Activated naive CD4-positive, alpha-beta T cell treated with anti-CD3 and anti-CD28 coated beads, Interleukin-2, amount 10 ng/mL, durations not matched to agents 7 days and 5 days (primary cell): ENCODE measurements around the gene CATSPER1.
"Not testable (repeated sequence)": the region's sequence is repeated elsewhere in the genome, so short reads cannot be mapped to it uniquely, and the experiment has no call there.

Source experiments
- CTCF ChIA-PET: fragments of 350-600 bp; sonication (Branson Sonifier 250); formaldehyde crosslinking; loops from one replicate; lab custom pipeline; 2021; ENCODE audit warnings: antibody characterized with exemption; lab: Charles Lee
- DNase-seq: peaks from one replicate; pipeline ENCODE4 v3.0.0-alpha.2; 2020
- H3K27ac Mint-ChIP-seq: one replicate; pipeline ENCODE4 v1.8.0; 2021; ENCODE audit warnings: mild to moderate bottlenecking, moderate library complexity, mixed read lengths
- H3K27me3 Mint-ChIP-seq: one replicate; pipeline ENCODE4 v1.8.0; 2021; ENCODE audit warnings: mild to moderate bottlenecking, mixed read lengths
- H3K36me3 Mint-ChIP-seq: one replicate; pipeline ENCODE4 v1.8.0; 2021; ENCODE audit warnings: mixed read lengths
- H3K4me1 Mint-ChIP-seq: one replicate; pipeline ENCODE4 v1.8.0; 2021; ENCODE audit warnings: mixed read lengths
- H3K4me3 Mint-ChIP-seq: one replicate; pipeline ENCODE4 v1.8.0; 2021; ENCODE audit warnings: mild to moderate bottlenecking, moderate library complexity, mixed read lengths
- H3K9me3 Mint-ChIP-seq: one replicate; pipeline ENCODE4 v1.8.0; 2021; ENCODE audit warnings: mixed read lengths

Gene CATSPER1

GRCh38 chr11:66047541-66048365 lies 21.5 kb upstream of the CATSPER1 start:
- H3K36me3 Mint-ChIP-seq, result peaks cover 5% of the 10 kb centered on the region
- H3K27ac Mint-ChIP-seq, result no peak overlapping the region
- H3K27me3 Mint-ChIP-seq, result peaks cover 55% of the 10 kb centered on the region
- CTCF ChIA-PET, result interaction anchor here (0.5 to 1.9 kb wide), 4 partner anchors 14 to 146 kb away, joined by 3 to 4 read pairs (median 4); no protein-coding TSS in a partner anchor
- peaks cover 42% of the 10 kb centered on the region for H3K4me1 Mint-ChIP-seq
- no peaks in the 10 kb centered on the region for H3K9me3 Mint-ChIP-seq
- H3K4me3 Mint-ChIP-seq, result no peak overlapping the region
- DNase-seq, result no peak

DNA sequence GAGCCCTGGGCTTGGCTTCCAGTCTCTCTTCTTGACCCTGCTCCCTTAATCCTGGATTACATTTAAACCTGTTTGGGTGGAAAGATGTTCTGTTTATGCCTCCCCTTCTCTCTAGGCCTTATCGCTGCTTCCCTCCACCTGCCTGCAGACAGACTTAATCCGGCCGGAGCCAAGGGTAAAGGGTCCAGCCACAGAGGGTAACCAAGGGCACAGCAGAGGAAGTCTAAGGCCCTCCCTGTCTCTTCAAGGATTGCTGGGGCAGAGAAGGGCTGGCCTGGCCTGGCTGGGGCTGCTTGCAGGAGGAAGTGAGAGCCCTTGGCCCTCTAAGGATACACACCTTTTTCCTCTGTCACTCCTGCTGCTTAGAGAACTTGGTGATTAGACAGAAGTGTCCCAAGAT lies 20.6 kb upstream of the CATSPER1 start:
- H3K36me3 Mint-ChIP-seq, result no peaks in the 10 kb centered on the region
- no peak overlapping the region for H3K4me3 Mint-ChIP-seq
- CTCF ChIA-PET, result interaction anchor here (1.1 to 3.8 kb wide), 4 partner anchors 11 to 88 kb away, joined by 4 to 28 read pairs (median 4); no protein-coding TSS in a partner anchor
- no peaks in the 10 kb centered on the region for H3K9me3 Mint-ChIP-seq
- H3K27me3 Mint-ChIP-seq, result peaks cover 59% of the 10 kb centered on the region
- peaks cover 36% of the 10 kb centered on the region for H3K4me1 Mint-ChIP-seq
- no peak for DNase-seq
- H3K27ac Mint-ChIP-seq, result no peak overlapping the region

DNA sequence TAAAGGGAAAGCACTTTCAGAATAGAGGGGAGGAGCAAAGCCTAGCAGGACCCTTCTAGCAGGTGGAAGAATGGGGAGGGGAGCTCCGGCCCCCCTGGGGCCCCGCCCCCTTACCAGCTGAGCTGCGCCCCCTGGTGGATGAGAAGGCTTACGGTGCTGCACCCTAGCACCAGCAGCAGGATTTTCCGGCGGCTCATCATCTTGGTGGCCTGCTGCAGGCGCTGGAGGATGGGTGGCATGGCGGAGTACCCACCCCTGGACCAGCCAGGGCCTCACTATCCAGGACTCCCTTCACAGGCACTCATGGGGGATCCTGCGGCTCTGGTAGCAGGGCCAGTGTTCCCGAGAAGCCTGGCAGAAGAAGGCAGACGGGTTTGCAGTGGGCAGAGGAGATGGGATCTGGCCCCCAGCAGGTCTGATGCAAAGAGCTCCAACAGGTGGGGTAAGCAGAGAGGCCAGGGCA lies 18.9 kb upstream of the CATSPER1 start:
- Mint-ChIP-seq H3K27ac (peak overlapping the region; percentile 30), H3K27me3 (peaks cover 70% of the 10 kb centered on the region), H3K36me3 (no peaks in the 10 kb centered on the region), H3K9me3 (no peaks in the 10 kb centered on the region), H3K4me3 (no peak overlapping the region), H3K4me1 (peaks cover 25% of the 10 kb centered on the region)
- CTCF ChIA-PET, result interaction anchor here (0.6 to 4.0 kb wide), 38 partner anchors 8 to 341 kb away, joined by 3 to 32 read pairs (median 4); partner anchors contain the start of genes BANF1, CATSPER1, CCDC85B and KAT5
- peak; percentile 89 for DNase-seq

DNA sequence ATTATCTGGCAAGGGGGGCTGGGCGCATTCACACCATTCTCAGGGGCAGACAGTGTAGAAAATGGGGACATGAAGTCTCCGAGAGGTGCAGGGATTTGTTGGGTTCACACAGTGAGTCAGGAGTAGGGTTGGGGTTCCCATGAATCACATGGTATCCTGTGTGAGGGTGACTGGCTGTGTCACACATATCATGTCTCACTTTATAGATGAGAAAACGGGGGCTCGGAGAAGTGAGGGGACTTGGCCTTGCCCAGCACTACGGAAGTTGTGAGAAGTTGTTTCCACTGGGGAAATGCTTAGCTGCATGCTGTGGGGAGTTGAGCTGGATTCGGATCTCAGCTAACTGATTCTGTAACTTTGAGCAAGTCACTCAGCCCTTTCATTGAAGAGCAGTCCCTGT lies 18.5 kb upstream of the CATSPER1 start:
- H3K27ac Mint-ChIP-seq, result peak overlapping the region; percentile 30

DNA sequence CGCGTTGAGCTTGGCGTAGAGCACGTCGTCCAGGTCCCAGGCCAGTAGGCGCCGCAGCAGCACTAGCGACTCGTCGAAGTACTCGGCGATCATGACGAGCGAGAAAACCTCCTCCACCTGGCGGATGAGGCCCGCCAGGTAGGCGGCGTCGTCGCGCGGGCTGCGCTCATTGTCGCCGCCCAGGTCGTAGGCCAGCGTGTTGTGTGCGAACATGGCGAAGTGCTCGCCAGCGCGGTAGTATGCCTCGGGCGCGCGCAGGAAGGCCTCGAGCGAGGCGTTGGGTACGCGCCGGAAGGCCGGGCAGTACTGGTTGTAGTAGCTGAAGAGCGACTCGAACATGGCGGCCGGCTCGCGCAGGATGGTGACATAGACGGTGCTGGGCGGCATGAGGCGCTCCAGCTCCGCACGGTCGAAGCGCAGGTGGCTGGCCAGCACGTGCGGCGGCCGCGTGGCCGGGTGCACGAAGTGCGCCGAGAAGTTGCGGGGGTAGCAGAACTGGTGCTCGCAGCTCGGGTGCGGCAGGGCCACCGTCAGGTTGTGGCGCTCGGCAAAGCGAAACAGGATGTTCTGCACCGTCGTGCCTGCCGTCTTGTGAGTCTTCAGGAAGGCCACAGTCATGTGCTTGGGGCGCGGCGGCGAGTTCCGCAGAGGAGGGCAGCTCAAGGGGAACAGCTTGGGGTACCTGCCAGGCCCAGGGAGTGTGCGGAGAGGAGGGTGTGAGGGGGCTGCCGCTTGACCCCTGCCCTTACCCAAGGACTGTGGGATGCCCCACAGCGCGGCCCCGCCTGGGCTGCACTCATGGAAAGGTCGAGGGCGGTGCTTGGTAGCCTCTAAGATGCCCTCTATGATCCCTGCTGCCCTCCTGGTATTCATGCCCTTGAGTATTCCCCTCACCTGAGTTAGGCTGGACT lies 17.0 kb upstream of the CATSPER1 start:
- Mint-ChIP-seq H3K27me3 (peaks cover 74% of the 10 kb centered on the region), H3K9me3 (no peaks in the 10 kb centered on the region), H3K4me1 (peaks cover 11% of the 10 kb centered on the region), H3K4me3 (no peak overlapping the region), H3K36me3 (no peaks in the 10 kb centered on the region), H3K27ac (no peak overlapping the region)
- no peak for DNase-seq
- CTCF ChIA-PET, result interaction anchor here (0.8 to 4.0 kb wide), 6 partner anchors 8 to 92 kb away, joined by 3 to 32 read pairs (median 4); no protein-coding TSS in a partner anchor

More for the DNA sequence above, 18.5 kb upstream of the CATSPER1 start:
- H3K4me3 Mint-ChIP-seq, result no peak overlapping the region
- no peak for DNase-seq
- H3K36me3 Mint-ChIP-seq, result no peaks in the 10 kb centered on the region
- no peaks in the 10 kb centered on the region for H3K9me3 Mint-ChIP-seq
- H3K27me3 Mint-ChIP-seq, result peaks cover 73% of the 10 kb centered on the region
- CTCF ChIA-PET, result interaction anchor here (0.6 to 4.0 kb wide), 40 partner anchors 9 to 340 kb away, joined by 3 to 32 read pairs (median 4); partner anchors contain the start of genes BANF1, CATSPER1, KAT5 and RNASEH2C
- H3K4me1 Mint-ChIP-seq, result peaks cover 20% of the 10 kb centered on the region

DNA sequence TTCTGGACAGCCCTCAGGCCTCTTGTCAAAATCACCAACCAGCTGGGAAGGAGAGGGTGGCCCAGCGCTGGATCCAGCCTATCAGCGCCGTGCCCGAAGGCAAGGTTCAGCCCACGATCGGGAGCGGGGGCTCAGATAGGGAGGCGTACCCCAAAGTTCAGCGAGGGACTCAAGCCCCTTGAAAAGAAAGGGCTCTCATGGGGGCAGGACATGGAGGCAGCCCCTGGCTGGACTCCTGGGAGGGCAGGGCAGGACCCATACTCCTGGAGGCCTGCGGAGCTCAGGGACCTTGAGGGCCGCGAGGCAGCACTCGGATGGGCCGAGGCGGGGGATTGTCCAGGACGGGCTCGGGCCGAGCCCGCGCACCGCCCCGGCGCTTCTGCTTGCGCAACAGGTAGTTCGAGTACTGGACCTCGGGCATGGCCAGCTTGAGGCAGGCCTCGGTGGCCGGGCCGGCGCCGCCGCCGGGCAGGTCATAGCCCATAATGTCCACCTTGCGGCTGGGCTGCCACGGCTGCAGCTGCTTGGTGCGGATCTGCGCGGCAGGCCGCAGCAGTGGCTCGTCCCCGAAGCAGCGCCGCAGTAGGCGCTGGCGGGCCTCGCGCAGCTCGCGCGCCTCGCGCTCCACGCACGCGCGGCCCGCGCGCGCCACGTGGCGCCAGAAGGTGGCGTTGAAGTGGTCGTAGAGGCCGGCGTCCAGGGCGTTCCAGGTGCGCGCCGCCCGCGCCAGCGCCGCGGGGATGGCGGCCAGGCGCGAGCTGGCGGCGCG lies 16.1 kb upstream of the CATSPER1 start:
- H3K4me1 Mint-ChIP-seq, result peaks cover 11% of the 10 kb centered on the region
- H3K27ac Mint-ChIP-seq, result no peak overlapping the region
- H3K36me3 Mint-ChIP-seq, result no peaks in the 10 kb centered on the region
- H3K4me3 Mint-ChIP-seq, result no peak overlapping the region
- CTCF ChIA-PET, result interaction anchor here (4.0 kb wide), 1 partner anchor 19 kb away, joined by 32 read pairs; no protein-coding TSS in a partner anchor
- DNase-seq, result no peak
- H3K9me3 Mint-ChIP-seq, result no peaks in the 10 kb centered on the region
- H3K27me3 Mint-ChIP-seq, result peaks cover 70% of the 10 kb centered on the region

GRCh38 chr11:66039765-66040164 lies 13.5 kb upstream of the CATSPER1 start:
- CTCF ChIA-PET, result interaction anchor here (1.4 to 1.5 kb wide), 2 partner anchors 13 to 18 kb away, joined by 3 to 5 read pairs; partner anchors contain the start of gene CATSPER1
- peaks cover 4% of the 10 kb centered on the region for H3K4me1 Mint-ChIP-seq
- no peaks in the 10 kb centered on the region for H3K9me3 Mint-ChIP-seq
- H3K36me3 Mint-ChIP-seq, result no peaks in the 10 kb centered on the region
- H3K27ac Mint-ChIP-seq, result no peak overlapping the region
- DNase-seq, result no peak
- no peak overlapping the region for H3K4me3 Mint-ChIP-seq
- H3K27me3 Mint-ChIP-seq, result peaks cover 67% of the 10 kb centered on the region

GRCh38 chr11:66037327-66037726 lies 11.0 kb upstream of the CATSPER1 start:
- CTCF ChIA-PET, result interaction anchor here (2.3 kb wide), 1 partner anchor 15 kb away, joined by 8 read pairs; no protein-coding TSS in a partner anchor

GRCh38 chr11:66036334-66036710 lies 10.0 kb upstream of the CATSPER1 start:
- Mint-ChIP-seq H3K4me1 (no peaks in the 10 kb centered on the region), H3K9me3 (no peaks in the 10 kb centered on the region), H3K4me3 (no peak overlapping the region), H3K27ac (no peak overlapping the region), H3K27me3 (peaks cover 64% of the 10 kb centered on the region), H3K36me3 (no peaks in the 10 kb centered on the region)
- CTCF ChIA-PET, result interaction anchor here (1.0 to 2.3 kb wide), 4 partner anchors 8 to 14 kb away, joined by 4 to 8 read pairs (median 5); no protein-coding TSS in a partner anchor
- DNase-seq, result no peak

More at GRCh38 chr11:66037327-66037726, 11.0 kb upstream of the CATSPER1 start:
- Mint-ChIP-seq H3K9me3 (no peaks in the 10 kb centered on the region), H3K4me3 (no peak overlapping the region), H3K4me1 (no peaks in the 10 kb centered on the region), H3K36me3 (no peaks in the 10 kb centered on the region), H3K27me3 (peaks cover 67% of the 10 kb centered on the region), H3K27ac (no peak overlapping the region)
- no peak for DNase-seq

DNA sequence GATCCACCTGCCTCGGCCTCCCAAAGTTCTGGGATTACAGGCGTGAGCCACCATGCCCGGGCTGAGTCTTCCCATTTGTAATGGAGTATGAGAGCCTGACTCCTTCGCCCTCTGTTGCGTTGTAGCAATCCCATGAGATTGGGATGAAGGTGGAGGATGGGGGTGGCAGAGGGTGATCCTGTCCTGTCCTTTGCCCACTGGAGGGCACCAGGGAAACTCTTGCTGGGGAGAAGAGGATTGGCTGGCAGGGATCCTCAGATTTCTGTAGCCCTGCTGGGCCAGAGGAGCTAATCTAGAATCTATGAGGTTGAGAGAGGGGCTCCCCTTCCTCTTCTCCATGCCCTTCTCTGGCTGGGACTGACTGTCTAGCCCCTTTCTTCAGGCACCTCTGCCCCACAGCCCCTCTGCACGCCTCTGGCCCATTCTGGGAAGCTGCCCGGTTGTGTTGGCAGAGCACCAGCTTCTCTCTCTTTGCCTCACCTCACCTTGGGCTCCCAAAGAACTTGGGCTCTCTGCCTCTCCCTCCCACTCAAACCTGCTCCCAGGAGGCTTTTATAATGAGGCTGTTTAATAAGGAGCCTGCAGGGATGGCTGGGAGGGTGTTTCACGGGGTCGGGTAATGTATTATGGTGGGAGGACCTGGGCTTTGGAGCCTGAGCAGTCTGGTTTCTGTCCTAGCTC lies 9.5 kb upstream of the CATSPER1 start:
- no peaks in the 10 kb centered on the region for H3K36me3 Mint-ChIP-seq
- no peak overlapping the region for H3K27ac Mint-ChIP-seq
- H3K4me3 Mint-ChIP-seq, result no peak overlapping the region
- no peaks in the 10 kb centered on the region for H3K4me1 Mint-ChIP-seq
- H3K27me3 Mint-ChIP-seq, result peaks cover 65% of the 10 kb centered on the region
- no peaks in the 10 kb centered on the region for H3K9me3 Mint-ChIP-seq
- CTCF ChIA-PET, result interaction anchor here (1.0 to 2.3 kb wide), 4 partner anchors 8 to 14 kb away, joined by 4 to 8 read pairs (median 5); no protein-coding TSS in a partner anchor
- DNase-seq, result no peak

- H3K4me3 Mint-ChIP-seq, result no peak overlapping the region
- H3K36me3 Mint-ChIP-seq, result no peaks in the 10 kb centered on the region
- no peak overlapping the region for H3K27ac Mint-ChIP-seq
- CTCF ChIA-PET, result no interaction called here
- no peaks in the 10 kb centered on the region for H3K4me1 Mint-ChIP-seq
- DNase-seq, result no peak
- no peaks in the 10 kb centered on the region for H3K9me3 Mint-ChIP-seq
- peaks cover 49% of the 10 kb centered on the region for H3K27me3 Mint-ChIP-seq
Observed at GRCh38 chr11:66032957-66033735, 6.9 kb upstream of the CATSPER1 start.

DNA sequence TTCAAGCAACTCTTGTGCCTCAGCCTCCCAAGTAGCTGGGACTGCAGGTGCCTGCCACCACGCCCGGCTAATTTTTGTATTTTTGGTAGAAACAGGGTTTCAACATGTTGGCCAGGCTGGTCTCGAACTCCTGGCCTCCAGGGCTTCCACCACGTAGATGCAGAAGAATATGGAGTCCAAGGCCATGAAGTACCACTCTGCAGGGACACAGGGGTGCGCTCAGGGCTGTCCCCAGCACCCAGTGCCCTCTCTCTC lies 3.2 kb downstream of the CATSPER1 start:
- peaks cover 16% of the 10 kb centered on the region for H3K4me1 Mint-ChIP-seq
- not testable (repeated sequence) for H3K27ac Mint-ChIP-seq, DNase-seq, H3K36me3 Mint-ChIP-seq, H3K4me3 Mint-ChIP-seq, H3K9me3 Mint-ChIP-seq
- H3K27me3 Mint-ChIP-seq, result peaks cover 52% of the 10 kb centered on the region
- CTCF ChIA-PET, result interaction anchor here (0.9 to 3.5 kb wide), 19 partner anchors 10 to 318 kb away, joined by 3 to 32 read pairs (median 7); partner anchors contain the start of genes CST6 and FIBP
